HFF-Myc (cell line): ENCODE measurements around the gene MAST4.

Experiments
- DNase-seq: peaks from one replicate; pipeline ENCODE4 v3.0.0-alpha.2; 2011; ENCODE audit warnings: low read depth; ENCODE audit errors: extremely low read depth
- H3K4me3 ChIP-seq: replicated peaks from 2 replicates; pipeline ENCODE4 v1.5.1; 2011; ENCODE audit warnings: low read depth, mild to moderate bottlenecking, control low read depth, low read length
- CTCF ChIP-seq: IDR thresholded peaks from 2 replicates; pipeline ENCODE4 v1.5.1; 2012; ENCODE audit warnings: mild to moderate bottlenecking, low read depth, low read length, control low read depth; ENCODE audit errors: missing control alignments

MAST4 gene

DNA sequence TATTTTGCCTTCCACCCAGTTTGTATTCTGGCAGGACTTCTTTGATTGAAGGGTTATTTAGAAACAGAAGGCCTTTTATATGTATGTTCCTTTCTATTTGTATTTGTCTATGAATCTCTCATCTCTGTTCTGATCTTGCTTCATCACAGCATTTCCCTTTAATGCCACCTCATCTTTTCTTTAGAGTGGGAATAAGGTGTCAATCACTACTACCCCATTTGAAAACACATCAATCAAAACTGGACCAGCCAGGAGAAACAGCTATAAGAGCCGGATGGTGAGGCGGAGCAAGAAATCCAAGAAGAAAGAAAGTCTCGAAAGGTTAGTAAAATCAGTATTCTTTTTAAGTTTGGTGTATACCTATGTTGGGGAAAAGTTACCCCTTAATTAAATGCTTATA lies 564.1 kb downstream of the MAST4 start:
- no peak overlapping the region for H3K4me3 ChIP-seq
- DNase-seq, result no peak
- TF ChIP-seq CTCF, result no peak

DNA sequence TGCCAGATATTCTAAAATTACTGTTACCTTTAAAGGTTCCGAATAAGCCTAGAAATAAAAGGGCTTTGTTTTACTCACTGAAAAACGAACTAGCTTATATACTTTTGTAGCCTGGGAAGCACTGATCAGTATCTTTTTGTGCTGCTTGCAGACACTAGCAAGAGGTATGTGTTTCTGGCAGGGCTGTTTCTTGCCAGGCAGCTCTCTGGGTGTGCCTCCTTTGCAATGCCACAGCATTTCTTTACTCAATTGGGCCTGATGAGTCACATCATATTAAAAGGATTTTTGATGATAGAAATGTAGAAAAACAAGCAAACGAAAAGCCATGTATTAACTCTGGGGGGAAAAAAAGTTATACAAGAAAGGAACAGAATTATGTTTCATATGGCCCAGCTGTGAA lies 564.8 kb downstream of the MAST4 start:
- H3K4me3 ChIP-seq, result no peak overlapping the region
- no peak for TF ChIP-seq CTCF
- no peak for DNase-seq

- DNase-seq, result no peak
- no peak overlapping the region for H3K4me3 ChIP-seq
- TF ChIP-seq CTCF, result no peak
These were observed 565.6 kb downstream of the MAST4 start for GRCh38 chr5:67161767-67162166.

DNA sequence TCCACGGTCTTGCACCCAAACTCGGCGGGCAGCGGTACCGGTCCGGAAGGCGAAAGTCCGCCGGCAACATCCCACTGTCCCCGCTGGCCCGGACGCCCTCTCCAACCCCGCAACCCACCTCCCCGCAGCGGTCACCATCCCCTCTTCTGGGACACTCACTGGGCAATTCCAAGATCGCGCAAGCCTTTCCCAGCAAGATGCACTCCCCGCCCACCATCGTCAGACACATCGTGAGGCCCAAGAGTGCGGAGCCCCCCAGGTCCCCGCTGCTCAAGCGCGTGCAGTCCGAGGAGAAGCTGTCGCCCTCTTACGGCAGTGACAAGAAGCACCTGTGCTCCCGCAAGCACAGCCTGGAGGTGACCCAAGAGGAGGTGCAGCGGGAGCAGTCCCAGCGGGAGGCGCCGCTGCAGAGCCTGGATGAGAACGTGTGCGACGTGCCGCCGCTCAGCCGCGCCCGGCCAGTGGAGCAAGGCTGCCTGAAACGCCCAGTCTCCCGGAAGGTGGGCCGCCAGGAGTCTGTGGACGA lies 567.1 kb downstream of the MAST4 start:
- H3K4me3 ChIP-seq, result no peak overlapping the region
- DNase-seq, result no peak

DNA sequence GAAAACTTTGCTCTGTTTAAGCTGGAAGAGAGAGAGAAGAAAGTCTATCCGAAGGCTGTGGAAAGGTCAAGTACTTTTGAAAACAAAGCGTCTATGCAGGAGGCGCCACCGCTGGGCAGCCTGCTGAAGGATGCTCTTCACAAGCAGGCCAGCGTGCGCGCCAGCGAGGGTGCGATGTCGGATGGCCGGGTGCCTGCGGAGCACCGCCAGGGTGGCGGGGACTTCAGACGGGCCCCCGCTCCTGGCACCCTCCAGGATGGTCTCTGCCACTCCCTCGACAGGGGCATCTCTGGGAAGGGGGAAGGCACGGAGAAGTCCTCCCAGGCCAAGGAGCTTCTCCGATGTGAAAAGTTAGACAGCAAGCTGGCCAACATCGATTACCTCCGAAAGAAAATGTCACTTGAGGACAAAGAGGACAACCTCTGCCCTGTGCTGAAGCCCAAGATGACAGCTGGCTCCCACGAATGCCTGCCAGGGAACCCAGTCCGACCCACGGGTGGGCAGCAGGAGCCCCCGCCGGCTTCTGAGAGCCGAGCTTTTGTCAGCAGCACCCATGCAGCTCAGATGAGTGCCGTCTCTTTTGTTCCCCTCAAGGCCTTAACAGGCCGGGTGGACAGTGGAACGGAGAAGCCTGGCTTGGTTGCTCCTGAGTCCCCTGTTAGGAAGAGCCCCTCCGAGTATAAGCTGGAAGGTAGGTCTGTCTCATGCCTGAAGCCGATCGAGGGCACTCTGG lies 567.8 kb downstream of the MAST4 start:
- no peak for DNase-seq
- no peak for TF ChIP-seq CTCF
- H3K4me3 ChIP-seq, result no peak overlapping the region

More for the DNA sequence above, 567.1 kb downstream of the MAST4 start:
- TF ChIP-seq CTCF, result no peak

- TF ChIP-seq CTCF, result no peak
- no peak overlapping the region for H3K4me3 ChIP-seq
- DNase-seq, result no peak
These were observed 568.8 kb downstream of the MAST4 start for GRCh38 chr5:67164856-67165525.
